Retina (tissue), 1 donor: Measurements from ENCODE around the gene PALD1.

Experiments
- DNase-seq: peaks from one replicate; pipeline ENCODE4 v3.0.0-alpha.2; 2016

The PALD1 gene

GRCh38 chr10:70558871-70559810 lies 80.6 kb downstream of the PALD1 start:
- no peak for DNase-seq

GRCh38 chr10:70559861-70560260 lies 81.3 kb downstream of the PALD1 start:
- no peak for DNase-seq

- DNase-seq: no peak
Measured at GRCh38 chr10:70560511-70560941, 82.0 kb downstream of the PALD1 start.

- DNase-seq: no peak
Measured at GRCh38 chr10:70561070-70561469, 82.5 kb downstream of the PALD1 start.

GRCh38 chr10:70561558-70561957 lies 83.0 kb downstream of the PALD1 start:
- DNase-seq: no peak

GRCh38 chr10:70562036-70562755 lies 83.6 kb downstream of the PALD1 start:
- DNase-seq: no peak

- no peak for DNase-seq
Measured at GRCh38 chr10:70563230-70563629, 84.7 kb downstream of the PALD1 start.

- no peak for DNase-seq
Measured at GRCh38 chr10:70564113-70564725, 85.7 kb downstream of the PALD1 start.

- DNase-seq: no peak
Measured at GRCh38 chr10:70564901-70565351, 86.4 kb downstream of the PALD1 start.

GRCh38 chr10:70565556-70566514 lies 87.3 kb downstream of the PALD1 start:
- no peak for DNase-seq

GRCh38 chr10:70566515-70567290 lies 88.1 kb downstream of the PALD1 start:
- no peak for DNase-seq

- no peak for DNase-seq
Measured at GRCh38 chr10:70567603-70568002, 89.0 kb downstream of the PALD1 start.

GRCh38 chr10:70568113-70568512 lies 89.5 kb downstream of the PALD1 start:
- DNase-seq: no peak

GRCh38 chr10:70568781-70569495 lies 90.4 kb downstream of the PALD1 start:
- peak; percentile 40 for DNase-seq

- DNase-seq: no peak
Measured at GRCh38 chr10:70571236-70571635, 92.7 kb downstream of the PALD1 start.

- no peak for DNase-seq
Measured at GRCh38 chr10:70571636-70572439, 93.3 kb downstream of the PALD1 start.

- no peak for DNase-seq
Measured at GRCh38 chr10:70573599-70574506, 95.3 kb downstream of the PALD1 start.

GRCh38 chr10:70575486-70575873 lies 96.9 kb downstream of the PALD1 start:
- no peak for DNase-seq
